Measurements from ENCODE around the gene ASPG. TPM values are rescaled to one million over a fixed set of nuclear protein-coding genes. Genes with fewer than 3 reads are reported as not detected.

ASPG gene
- total RNA-seq, 2 experiments from 2014 or later: not detected

GRCh38 chr14:104101651-104102281 is 16.3 kb downstream of the ASPG start:
- Histone ChIP-seq H3K27ac (ENCODE audit: low read depth, low read length, poor library complexity, severe bottlenecking) (no peak overlapping the region), H3K4me2 (ENCODE audit: low read length) (no peak overlapping the region), H4K20me1 (ENCODE audit: insufficient read depth, low read length) (no peaks in the 10 kb centered on the region), H3K9me2 (ENCODE audit: insufficient read depth, low read length) (no peaks in the 10 kb centered on the region), H3K36me3 (ENCODE audit: insufficient read depth, low read length) (no peaks in the 10 kb centered on the region), H3K4me1 (ENCODE audit: insufficient read depth, low read length, poor library complexity, severe bottlenecking) (no peaks in the 10 kb centered on the region), H2AFZ (ENCODE audit: low read length) (no peak overlapping the region), H3K4me3 (ENCODE audit: low read depth, low read length, poor library complexity, severe bottlenecking) (no peak overlapping the region), H3K79me2 (ENCODE audit: insufficient read depth, low read depth, low read length) (no peaks in the 10 kb centered on the region), H3K9me3 (ENCODE audit: low read length) (no peaks in the 10 kb centered on the region)
- intact Hi-C loops (cut with micrococcal nuclease; ENCODE audit: unreplicated experiment): no loop called here
- ChIA-PET POLR2A (no interaction called here), CTCF (ENCODE audit: unreplicated experiment) (no interaction called here)
- TF ChIP-seq EZH2phosphoT487 (IDR thresholded peaks at IDR 0.05; ENCODE audit: borderline replicate concordance, low read depth, low read length): no peak
- no TSS peak for BruUV-seq (replicated peaks)
- no peak for DNase-seq (ENCODE audit: low spot score)

- ChIA-PET CTCF (ENCODE audit: unreplicated experiment) (no interaction called here), POLR2A (no interaction called here)
- no peaks in the 10 kb centered on the region for H3K36me3 ChIP-seq (ENCODE audit: insufficient read depth, low read length)
- H3K4me2 ChIP-seq (ENCODE audit: low read length): no peak overlapping the region
- intact Hi-C loops (cut with micrococcal nuclease; ENCODE audit: unreplicated experiment): no loop called here
- H2AFZ ChIP-seq (ENCODE audit: low read length): no peak overlapping the region
- H3K9me3 ChIP-seq (ENCODE audit: low read length): no peaks in the 10 kb centered on the region
- TF ChIP-seq EZH2phosphoT487 (IDR thresholded peaks at IDR 0.05; ENCODE audit: borderline replicate concordance, low read depth, low read length): no peak
- TF ChIP-seq CTCF (conservative IDR thresholded peaks at IDR 0.05; ENCODE audit: low read length): no peak
- H3K4me3 ChIP-seq (ENCODE audit: low read depth, low read length, poor library complexity, severe bottlenecking): no peak overlapping the region
- no peak overlapping the region for H3K27ac ChIP-seq (ENCODE audit: low read depth, low read length, poor library complexity, severe bottlenecking)
- BruUV-seq (replicated peaks): no TSS peak
- H3K79me2 ChIP-seq (ENCODE audit: insufficient read depth, low read depth, low read length): no peaks in the 10 kb centered on the region
- no peaks in the 10 kb centered on the region for H4K20me1 ChIP-seq (ENCODE audit: insufficient read depth, low read length)
- no peaks in the 10 kb centered on the region for H3K4me1 ChIP-seq (ENCODE audit: insufficient read depth, low read length, poor library complexity, severe bottlenecking)
- no peak for DNase-seq (ENCODE audit: low spot score)
- no peaks in the 10 kb centered on the region for H3K9me2 ChIP-seq (ENCODE audit: insufficient read depth, low read length)
These were observed 16.9 kb downstream of the ASPG start for GRCh38 chr14:104102282-104102914.

- no peak overlapping the region for H3K4me2 ChIP-seq (ENCODE audit: low read length)
- no peaks in the 10 kb centered on the region for H3K36me3 ChIP-seq (ENCODE audit: insufficient read depth, low read length)
- H3K9me2 ChIP-seq (ENCODE audit: insufficient read depth, low read length): no peaks in the 10 kb centered on the region
- POLR2A ChIA-PET: no interaction called here
- no peaks in the 10 kb centered on the region for H4K20me1 ChIP-seq (ENCODE audit: insufficient read depth, low read length)
- no peak overlapping the region for H2AFZ ChIP-seq (ENCODE audit: low read length)
- intact Hi-C loops (cut with micrococcal nuclease; ENCODE audit: unreplicated experiment): no loop called here
- TF ChIP-seq EZH2phosphoT487 (IDR thresholded peaks at IDR 0.05; ENCODE audit: borderline replicate concordance, low read depth, low read length) (no peak), CTCF (conservative IDR thresholded peaks at IDR 0.05; ENCODE audit: low read length) (no peak)
- no peak for DNase-seq (ENCODE audit: low spot score)
- no peaks in the 10 kb centered on the region for H3K4me1 ChIP-seq (ENCODE audit: insufficient read depth, low read length, poor library complexity, severe bottlenecking)
- H3K4me3 ChIP-seq (ENCODE audit: low read depth, low read length, poor library complexity, severe bottlenecking): no peak overlapping the region
- H3K27ac ChIP-seq (ENCODE audit: low read depth, low read length, poor library complexity, severe bottlenecking): no peak overlapping the region
- no peaks in the 10 kb centered on the region for H3K79me2 ChIP-seq (ENCODE audit: insufficient read depth, low read depth, low read length)
- H3K9me3 ChIP-seq (ENCODE audit: low read length): no peaks in the 10 kb centered on the region
- no TSS peak for BruUV-seq (replicated peaks)
- CTCF ChIA-PET (ENCODE audit: unreplicated experiment): no interaction called here
These were observed 17.6 kb downstream of the ASPG start for GRCh38 chr14:104103061-104103445.

Measured in OCI-LY7 (cell line).